K562 (cell line): ENCODE results near the gene ADNP2.

Experiments used
- KAT2B ChIP-seq: IDR thresholded peaks from one replicate; pipeline ENCODE4 v1.6.1; 2012; ENCODE audit warnings: low read depth, mild to moderate bottlenecking, control low read depth, inconsistent platforms, low read length, moderate library complexity
- KLF16 ChIP-seq: IDR thresholded peaks from 2 replicates; pipeline ENCODE4 v1.6.1; 2016; ENCODE audit warnings: antibody characterized with exemption
- NR2C2 ChIP-seq, 2 experiments: fragments of 200-800 bp in 1 of 2; sonication (Bioruptor generic) in 1 of 2; sonication (generic) in 1 of 2; formaldehyde crosslinking in 1 of 2; IDR thresholded peaks; 2 replicates each; pipeline versions ENCODE4 v1.6.1 to v1.8.0; 2016 to 2022; ENCODE audit warnings: mild to moderate bottlenecking in 1 of 2, missing compliant biosample characterization in 1 of 2, missing genetic modification characterization in 1 of 2, missing genetic modification reagents in 1 of 2
- POLR2A ChIP-seq: fragments of 450-650 bp; conservative IDR thresholded peaks from 2 replicates; pipeline ENCODE4 v1.6.1; 2016
- RBM39 ChIP-seq: fragments of 200-400 bp; formaldehyde crosslinking; optimal IDR thresholded peaks from 2 replicates; pipeline ENCODE3; 2018; ENCODE audit warnings: low read depth, low read length
- SETDB1 ChIP-seq: IDR thresholded peaks from one replicate; pipeline ENCODE4 v1.6.1; 2012; ENCODE audit warnings: low read length, control low read depth, inconsistent platforms
- U2AF1 ChIP-seq: fragments of 200-400 bp; formaldehyde crosslinking; optimal IDR thresholded peaks from 2 replicates; pipeline ENCODE3; 2017; ENCODE audit warnings: mild to moderate bottlenecking, low read depth, low read length, moderate library complexity
- ZNF274 ChIP-seq: IDR thresholded peaks from 2 replicates; pipeline ENCODE4 v1.6.1; 2011; ENCODE audit warnings: low read depth, mild to moderate bottlenecking, low read length, moderate library complexity, borderline replicate concordance
- ZNF75A ChIP-seq: fragments of 450-650 bp; formaldehyde crosslinking; IDR thresholded peaks from 2 replicates; pipeline ENCODE4 v1.4.0; 2020; ENCODE audit warnings: mild to moderate bottlenecking
- TF ChIP-seq, protein P1 (sequence below): sonication (generic); formaldehyde crosslinking; IDR thresholded peaks from 2 replicates; pipeline ENCODE4 v1.8.0; 2022; ENCODE audit warnings: mild to moderate bottlenecking, missing genetic modification reagents
- TF ChIP-seq, protein P2 (sequence below): sonication (generic); formaldehyde crosslinking; IDR thresholded peaks from 2 replicates; pipeline ENCODE4 v1.8.0; 2022; ENCODE audit warnings: mild to moderate bottlenecking, missing genetic modification reagents
- TF ChIP-seq, protein P3 (sequence below): fragments of 450-650 bp; IDR thresholded peaks from 2 replicates; pipeline ENCODE4 v1.6.1; 2016; ENCODE audit warnings: borderline replicate concordance
- TF ChIP-seq, protein P4 (sequence below), 3 experiments: IDR thresholded peaks in 2 of 3; conservative IDR thresholded peaks in 1 of 3; 2 replicates each; pipeline ENCODE4 v1.5.1; 2011 to 2012; ENCODE audit warnings: low read length in 3 of 3, mild to moderate bottlenecking in 3 of 3, control low read depth in 2 of 3, improper control_type of control experiment in 1 of 3, inconsistent platforms in 1 of 3, low read depth in 1 of 3, mixed read lengths in 1 of 3, moderate library complexity in 1 of 3; ENCODE audit not compliant: insufficient read depth in 2 of 3

DNA sequence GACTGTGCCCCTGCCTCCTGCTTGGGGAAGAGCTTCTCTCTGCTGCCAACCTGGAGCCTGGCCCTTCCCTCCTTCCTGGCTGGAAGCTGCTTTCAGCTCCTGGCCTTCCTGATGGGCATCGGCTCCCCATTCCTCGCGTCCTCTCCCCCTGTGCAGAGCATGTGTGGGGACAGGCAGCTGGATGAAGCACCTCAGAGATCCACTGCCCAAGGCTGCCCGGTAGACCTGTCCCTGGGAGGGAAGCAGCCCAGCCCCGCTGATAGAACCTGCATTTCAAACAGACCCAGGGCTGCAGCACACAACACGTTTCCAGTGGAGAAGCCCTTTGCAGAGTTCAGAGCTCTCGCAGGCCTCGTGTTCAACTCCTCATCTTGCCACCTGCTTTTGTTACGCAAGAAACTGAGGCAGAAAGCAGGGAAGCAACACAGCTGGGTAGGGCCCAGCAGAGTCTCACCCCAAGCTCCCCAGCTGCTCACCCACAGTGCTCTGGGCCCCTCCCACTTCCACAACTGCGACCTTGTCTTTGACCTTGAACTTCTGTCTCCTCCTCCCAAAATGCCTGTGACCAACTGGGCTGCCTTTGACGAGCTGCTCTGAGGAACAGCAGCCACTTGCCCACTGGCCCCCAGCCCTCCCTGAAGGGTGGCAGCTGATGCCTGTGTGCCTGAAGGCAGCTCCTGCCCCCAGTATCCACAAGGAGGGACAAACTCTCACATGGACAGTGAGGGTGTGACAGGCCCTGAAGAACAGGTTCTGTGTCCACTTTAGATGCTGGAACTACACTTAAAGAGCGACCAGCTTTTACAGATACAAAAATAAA is 72.8 kb downstream of the ADNP2 start:
- TF ChIP-seq NR2C2 (CRISPR knock-in tag; IDR thresholded peaks at IDR 0.05) (no peak), NR2C2 (tag; IDR thresholded peaks at IDR 0.05) (no peak), ZNF274 (no peak), SETDB1 (no peak), RBM39 (no peak), POLR2A (no peak), KAT2B (no peak), KLF16 (no peak), ZNF75A (CRISPR knock-in tag) (no peak), U2AF1 (no peak)
- TF ChIP-seq, protein P1, sequence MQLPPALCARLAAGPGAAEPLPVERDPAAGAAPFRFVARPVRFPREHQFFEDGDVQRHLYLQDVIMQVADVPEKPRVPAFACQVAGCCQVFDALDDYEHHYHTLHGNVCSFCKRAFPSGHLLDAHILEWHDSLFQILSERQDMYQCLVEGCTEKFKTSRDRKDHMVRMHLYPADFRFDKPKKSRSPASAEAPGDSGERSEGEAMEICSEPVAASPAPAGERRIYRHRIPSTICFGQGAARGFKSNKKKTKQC (CRISPR knock-in tag), result no peak
- TF ChIP-seq, protein P2, sequence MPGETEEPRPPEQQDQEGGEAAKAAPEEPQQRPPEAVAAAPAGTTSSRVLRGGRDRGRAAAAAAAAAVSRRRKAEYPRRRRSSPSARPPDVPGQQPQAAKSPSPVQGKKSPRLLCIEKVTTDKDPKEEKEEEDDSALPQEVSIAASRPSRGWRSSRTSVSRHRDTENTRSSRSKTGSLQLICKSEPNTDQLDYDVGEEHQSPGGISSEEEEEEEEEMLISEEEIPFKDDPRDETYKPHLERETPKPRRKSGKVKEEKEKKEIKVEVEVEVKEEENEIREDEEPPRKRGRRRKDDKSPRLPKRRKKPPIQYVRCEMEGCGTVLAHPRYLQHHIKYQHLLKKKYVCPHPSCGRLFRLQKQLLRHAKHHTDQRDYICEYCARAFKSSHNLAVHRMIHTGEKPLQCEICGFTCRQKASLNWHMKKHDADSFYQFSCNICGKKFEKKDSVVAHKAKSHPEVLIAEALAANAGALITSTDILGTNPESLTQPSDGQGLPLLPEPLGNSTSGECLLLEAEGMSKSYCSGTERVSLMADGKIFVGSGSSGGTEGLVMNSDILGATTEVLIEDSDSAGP (CRISPR knock-in tag), result no peak
- TF ChIP-seq, protein P3, sequence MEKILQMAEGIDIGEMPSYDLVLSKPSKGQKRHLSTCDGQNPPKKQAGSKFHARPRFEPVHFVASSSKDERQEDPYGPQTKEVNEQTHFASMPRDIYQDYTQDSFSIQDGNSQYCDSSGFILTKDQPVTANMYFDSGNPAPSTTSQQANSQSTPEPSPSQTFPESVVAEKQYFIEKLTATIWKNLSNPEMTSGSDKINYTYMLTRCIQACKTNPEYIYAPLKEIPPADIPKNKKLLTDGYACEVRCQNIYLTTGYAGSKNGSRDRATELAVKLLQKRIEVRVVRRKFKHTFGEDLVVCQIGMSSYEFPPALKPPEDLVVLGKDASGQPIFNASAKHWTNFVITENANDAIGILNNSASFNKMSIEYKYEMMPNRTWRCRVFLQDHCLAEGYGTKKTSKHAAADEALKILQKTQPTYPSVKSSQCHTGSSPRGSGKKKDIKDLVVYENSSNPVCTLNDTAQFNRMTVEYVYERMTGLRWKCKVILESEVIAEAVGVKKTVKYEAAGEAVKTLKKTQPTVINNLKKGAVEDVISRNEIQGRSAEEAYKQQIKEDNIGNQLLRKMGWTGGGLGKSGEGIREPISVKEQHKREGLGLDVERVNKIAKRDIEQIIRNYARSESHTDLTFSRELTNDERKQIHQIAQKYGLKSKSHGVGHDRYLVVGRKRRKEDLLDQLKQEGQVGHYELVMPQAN, result no peak
- TF ChIP-seq, protein P4, sequence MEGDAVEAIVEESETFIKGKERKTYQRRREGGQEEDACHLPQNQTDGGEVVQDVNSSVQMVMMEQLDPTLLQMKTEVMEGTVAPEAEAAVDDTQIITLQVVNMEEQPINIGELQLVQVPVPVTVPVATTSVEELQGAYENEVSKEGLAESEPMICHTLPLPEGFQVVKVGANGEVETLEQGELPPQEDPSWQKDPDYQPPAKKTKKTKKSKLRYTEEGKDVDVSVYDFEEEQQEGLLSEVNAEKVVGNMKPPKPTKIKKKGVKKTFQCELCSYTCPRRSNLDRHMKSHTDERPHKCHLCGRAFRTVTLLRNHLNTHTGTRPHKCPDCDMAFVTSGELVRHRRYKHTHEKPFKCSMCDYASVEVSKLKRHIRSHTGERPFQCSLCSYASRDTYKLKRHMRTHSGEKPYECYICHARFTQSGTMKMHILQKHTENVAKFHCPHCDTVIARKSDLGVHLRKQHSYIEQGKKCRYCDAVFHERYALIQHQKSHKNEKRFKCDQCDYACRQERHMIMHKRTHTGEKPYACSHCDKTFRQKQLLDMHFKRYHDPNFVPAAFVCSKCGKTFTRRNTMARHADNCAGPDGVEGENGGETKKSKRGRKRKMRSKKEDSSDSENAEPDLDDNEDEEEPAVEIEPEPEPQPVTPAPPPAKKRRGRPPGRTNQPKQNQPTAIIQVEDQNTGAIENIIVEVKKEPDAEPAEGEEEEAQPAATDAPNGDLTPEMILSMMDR (IDR thresholded peaks at IDR 0.05 in 2 of 3, conservative IDR thresholded peaks at IDR 0.05 in 1 of 3; ENCODE audit: insufficient read depth in 2 of 3, low read depth in 1 of 3, low read length in 3 of 3), result no peak
